Measurements from ENCODE around the gene CHID1. TPM values are rescaled to one million over a fixed set of nuclear protein-coding genes. Genes with fewer than 3 reads are reported as not detected.

CHID1 gene
- total and polyA plus RNA-seq, 2 experiments from 2014 or later: 72.3 to 202 TPM

DNA sequence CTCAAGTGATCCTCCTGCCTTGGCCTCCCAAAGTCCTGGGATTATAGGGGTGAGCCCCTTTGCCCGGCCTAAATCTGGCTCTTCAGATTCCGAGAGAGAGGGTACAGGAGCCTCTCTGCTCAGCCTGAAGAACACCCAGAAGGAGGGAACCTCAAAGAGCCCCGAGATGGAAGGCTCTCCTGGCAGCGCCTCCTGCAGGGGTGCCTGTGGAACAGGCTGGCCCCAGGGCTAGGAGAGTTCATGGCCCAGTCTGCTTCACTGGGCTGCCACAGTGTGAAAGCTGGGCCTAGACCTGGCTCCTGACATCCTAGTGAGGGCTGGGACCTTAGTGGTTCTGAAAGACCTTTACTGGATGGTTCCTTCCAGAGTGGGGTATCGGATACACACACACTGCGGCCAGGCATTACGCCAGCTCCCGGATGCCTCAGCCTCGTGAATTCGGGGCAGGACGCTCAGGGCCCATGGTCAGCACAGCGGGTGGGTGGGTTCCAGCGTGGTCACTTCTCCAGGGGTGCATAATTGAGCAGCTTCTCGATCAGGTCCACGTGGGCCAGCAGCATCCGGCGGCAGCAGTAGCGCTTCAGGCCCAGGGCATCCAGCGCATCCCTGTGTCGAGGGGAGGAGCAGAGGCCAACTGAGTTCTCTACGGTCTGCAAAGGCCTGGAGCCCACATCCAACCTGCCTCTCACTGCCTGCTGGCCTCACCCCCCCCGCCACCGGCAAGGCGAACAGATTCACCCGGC lies 70.6 kb downstream of the CHID1 start:
- H3K79me2 ChIP-seq (ENCODE audit: insufficient read depth): peaks cover 69% of the 10 kb centered on the region
- DNase-seq: peak; percentile 69
- no peaks in the 10 kb centered on the region for H4K20me1 ChIP-seq (ENCODE audit: insufficient read depth)
- TF ChIP-seq EZH2phosphoT487 (IDR thresholded peaks at IDR 0.05; ENCODE audit: insufficient read depth, low read depth) (no peak), EZH2 (IDR thresholded peaks at IDR 0.05; ENCODE audit: insufficient read depth, poor library complexity, severe bottlenecking) (no peak)
- WGBS, 2 experiments (ENCODE audit: low coverage in 1 of 2, low lambda C conversion rate in 2 of 2, missing lambda C conversion rate in 2 of 2): 67 to 71% methylated on average over 24 of the region's 25 CpGs
- peak overlapping the region; percentile 96 for H3K9ac ChIP-seq
- in situ Hi-C loops (cut with MboI): no loop called here
- H3K27ac ChIP-seq: peak overlapping the region; percentile 89
- peaks cover 10% of the 10 kb centered on the region for H3K4me1 ChIP-seq (ENCODE audit: insufficient read depth)
- no peak overlapping the region for H2AFZ ChIP-seq
- H3K27me3 ChIP-seq (replicated peaks; ENCODE audit: insufficient read depth): no peaks in the 10 kb centered on the region
- peaks cover 21% of the 10 kb centered on the region for H3F3A ChIP-seq (ENCODE audit: insufficient read depth)
- no peaks in the 10 kb centered on the region for H3K9me3 ChIP-seq (ENCODE audit: low read depth)
- H3K4me3 ChIP-seq: peak overlapping the region; percentile 84
- H3K9me2 ChIP-seq (ENCODE audit: insufficient read depth): no peaks in the 10 kb centered on the region
- peak overlapping the region; percentile 92 for H3K4me2 ChIP-seq (ENCODE audit: unreplicated experiment)
- peaks cover 17% of the 10 kb centered on the region for H3K36me3 ChIP-seq (ENCODE audit: low read depth)

DNA sequence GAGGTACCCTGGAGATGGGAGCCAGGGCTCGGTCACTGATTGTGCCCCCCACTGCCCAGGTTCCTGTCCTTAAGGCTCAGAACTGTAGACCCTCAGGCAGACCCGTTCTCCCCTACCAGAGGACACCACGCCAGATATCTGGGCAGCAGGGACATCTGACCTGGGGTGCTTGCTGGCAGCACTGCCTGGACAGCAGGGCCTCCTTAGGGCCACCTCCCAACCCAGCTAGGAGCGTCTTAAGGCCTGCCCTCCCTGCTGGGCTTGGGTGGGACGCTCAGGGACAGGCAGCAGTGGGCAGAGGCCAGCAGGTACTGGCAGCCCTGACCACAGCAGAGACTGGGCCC lies 71.4 kb downstream of the CHID1 start:
- no peak overlapping the region for H3K4me3 ChIP-seq
- H3K9ac ChIP-seq: peak overlapping the region; percentile 96; the same call in 1 of the 2 replicates
- peak overlapping the region; percentile 89 for H3K27ac ChIP-seq
- TF ChIP-seq EZH2 (IDR thresholded peaks at IDR 0.05; ENCODE audit: insufficient read depth, poor library complexity, severe bottlenecking): no peak
- TF ChIP-seq EZH2phosphoT487 (IDR thresholded peaks at IDR 0.05; ENCODE audit: insufficient read depth, low read depth): no peak
- DNase-seq: no peak
- H3K4me2 ChIP-seq (ENCODE audit: unreplicated experiment): no peak overlapping the region
- no peaks in the 10 kb centered on the region for H3K27me3 ChIP-seq (replicated peaks; ENCODE audit: insufficient read depth)
- H3F3A ChIP-seq (ENCODE audit: insufficient read depth): peaks cover 21% of the 10 kb centered on the region
- H4K20me1 ChIP-seq (ENCODE audit: insufficient read depth): no peaks in the 10 kb centered on the region
- in situ Hi-C loops (cut with MboI): no loop called here
- WGBS, 2 experiments (ENCODE audit: low coverage in 1 of 2, low lambda C conversion rate in 2 of 2, missing lambda C conversion rate in 2 of 2): 82 to 86% methylated on average over 5 of the region's 5 CpGs
- peaks cover 71% of the 10 kb centered on the region for H3K79me2 ChIP-seq (ENCODE audit: insufficient read depth)
- H3K9me2 ChIP-seq (ENCODE audit: insufficient read depth): no peaks in the 10 kb centered on the region
- peaks cover 17% of the 10 kb centered on the region for H3K36me3 ChIP-seq (ENCODE audit: low read depth)
- no peaks in the 10 kb centered on the region for H3K9me3 ChIP-seq (ENCODE audit: low read depth)
- H2AFZ ChIP-seq: no peak overlapping the region
- peaks cover 8% of the 10 kb centered on the region; the same call in 1 of the 2 replicates for H3K4me1 ChIP-seq (ENCODE audit: insufficient read depth)

DNA sequence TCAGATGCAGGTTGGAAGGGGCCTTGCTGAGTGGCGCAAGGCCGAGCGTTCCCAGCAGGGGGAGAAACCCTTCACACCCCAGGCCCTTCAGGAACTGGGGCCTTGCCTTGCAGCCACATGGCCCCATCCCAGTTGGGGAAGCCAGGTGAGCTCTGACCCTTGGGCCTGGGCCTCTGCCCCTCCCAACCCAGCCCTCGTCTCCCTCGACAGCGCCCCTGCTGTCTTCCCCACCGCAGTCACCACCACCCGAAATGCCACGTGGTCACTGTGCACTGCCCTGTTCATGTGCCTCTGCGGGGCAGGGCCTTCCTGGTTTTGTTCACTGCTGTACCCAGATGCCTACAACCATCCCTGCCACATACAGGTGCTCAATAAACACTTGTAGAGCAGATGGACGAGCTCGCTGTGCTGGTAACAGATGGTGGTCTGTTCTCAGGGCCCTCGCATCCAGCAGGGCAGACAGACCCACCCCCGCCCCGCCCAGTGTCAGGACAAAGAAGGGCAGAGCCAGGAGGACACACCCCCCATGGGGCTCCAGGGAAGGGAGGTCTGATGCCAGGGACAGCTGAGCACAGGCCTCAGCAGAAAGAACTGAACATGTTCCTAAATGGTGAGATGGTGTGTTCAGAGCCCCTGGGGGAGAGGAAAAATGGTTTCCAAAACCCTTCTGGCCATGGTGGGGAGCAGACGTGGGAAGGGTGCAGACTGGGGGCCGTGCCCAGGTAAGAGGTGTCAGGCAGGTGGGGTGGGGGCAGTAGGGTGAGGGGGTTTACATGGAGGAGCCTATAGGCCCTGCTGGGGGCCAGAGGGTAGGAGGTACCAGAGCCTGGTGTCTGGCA lies 72.0 kb downstream of the CHID1 start:
- Histone ChIP-seq H3K27ac (peak overlapping the region; percentile 89), H3K4me2 (ENCODE audit: unreplicated experiment) (no peak overlapping the region), H2AFZ (no peak overlapping the region), H3K4me3 (no peak overlapping the region), H3K4me1 (ENCODE audit: insufficient read depth) (peaks cover 8% of the 10 kb centered on the region; the same call in 1 of the 2 replicates), H3F3A (ENCODE audit: insufficient read depth) (peaks cover 21% of the 10 kb centered on the region), H3K9ac (peak overlapping the region; percentile 96; the same call in 1 of the 2 replicates), H3K36me3 (ENCODE audit: low read depth) (peaks cover 17% of the 10 kb centered on the region), H3K9me3 (ENCODE audit: low read depth) (no peaks in the 10 kb centered on the region), H3K27me3 (replicated peaks; ENCODE audit: insufficient read depth) (no peaks in the 10 kb centered on the region), H3K9me2 (ENCODE audit: insufficient read depth) (no peaks in the 10 kb centered on the region), H3K79me2 (ENCODE audit: insufficient read depth) (peaks cover 75% of the 10 kb centered on the region), H4K20me1 (ENCODE audit: insufficient read depth) (no peaks in the 10 kb centered on the region)
- in situ Hi-C loops (cut with MboI): no loop called here
- no peak for TF ChIP-seq EZH2phosphoT487 (IDR thresholded peaks at IDR 0.05; ENCODE audit: insufficient read depth, low read depth)
- TF ChIP-seq EZH2 (IDR thresholded peaks at IDR 0.05; ENCODE audit: insufficient read depth, poor library complexity, severe bottlenecking): no peak
- WGBS, 2 experiments (ENCODE audit: low coverage in 1 of 2, low lambda C conversion rate in 2 of 2, missing lambda C conversion rate in 2 of 2): 33 to 39% methylated on average over 14 to 17 of the region's 17 CpGs
- DNase-seq: peak; percentile 59

DNA sequence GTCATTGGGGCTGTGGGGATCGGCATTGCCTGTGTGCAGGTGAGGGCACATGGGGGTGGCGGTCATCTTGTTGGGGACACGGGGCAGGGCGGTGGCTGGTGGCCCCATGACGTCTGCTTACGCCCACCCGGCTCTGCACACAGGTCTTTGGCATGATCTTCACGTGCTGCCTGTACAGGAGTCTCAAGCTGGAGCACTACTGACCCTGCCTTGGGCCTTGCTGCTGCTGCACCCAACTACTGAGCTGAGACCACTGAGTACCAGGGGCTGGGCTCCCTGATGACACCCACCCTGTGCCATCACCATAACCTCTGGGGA lies 72.7 kb downstream of the CHID1 start:
- in situ Hi-C loops (cut with MboI): no loop called here
- Histone ChIP-seq H3K27ac (no peak overlapping the region), H3K79me2 (ENCODE audit: insufficient read depth) (peaks cover 81% of the 10 kb centered on the region), H4K20me1 (ENCODE audit: insufficient read depth) (no peaks in the 10 kb centered on the region), H3K36me3 (ENCODE audit: low read depth) (peaks cover 17% of the 10 kb centered on the region), H3K27me3 (replicated peaks; ENCODE audit: insufficient read depth) (no peaks in the 10 kb centered on the region), H3K4me2 (ENCODE audit: unreplicated experiment) (no peak overlapping the region), H3F3A (ENCODE audit: insufficient read depth) (peaks cover 21% of the 10 kb centered on the region), H3K9me2 (ENCODE audit: insufficient read depth) (no peaks in the 10 kb centered on the region), H3K9me3 (ENCODE audit: low read depth) (no peaks in the 10 kb centered on the region), H3K4me1 (ENCODE audit: insufficient read depth) (peaks cover 8% of the 10 kb centered on the region; the same call in 1 of the 2 replicates), H2AFZ (no peak overlapping the region), H3K4me3 (no peak overlapping the region), H3K9ac (no peak overlapping the region)
- 61 to 68% methylated on average over 7 to 8 of the region's 8 CpGs for WGBS, 2 experiments (ENCODE audit: low coverage in 1 of 2, low lambda C conversion rate in 2 of 2, missing lambda C conversion rate in 2 of 2)
- DNase-seq: no peak
- TF ChIP-seq EZH2 (IDR thresholded peaks at IDR 0.05; ENCODE audit: insufficient read depth, poor library complexity, severe bottlenecking) (no peak), EZH2phosphoT487 (IDR thresholded peaks at IDR 0.05; ENCODE audit: insufficient read depth, low read depth) (no peak)
